SK-N-SH treated with all-trans-retinoic acid at 6 μM for 48 hours (cell line): Measurements from ENCODE around the gene AP1S1.
"Not testable (repeated sequence)": the region's sequence is repeated elsewhere in the genome, so short reads cannot be mapped to it uniquely, and the experiment has no call there.

Experiments used
- CREB5 ChIP-seq: fragments of 250-450 bp; sonication (Bioruptor Pico); IDR thresholded peaks from 2 replicates; pipeline ENCODE4 v1.5.1; 2020; ENCODE audit warnings: low read depth, mild to moderate bottlenecking, moderate library complexity
- RARB ChIP-seq: fragments of 250-450 bp; sonication (Bioruptor Pico); IDR thresholded peaks from 2 replicates; pipeline ENCODE4 v1.8.0; 2021; ENCODE audit warnings: mild to moderate bottlenecking, moderate library complexity
- SNAI2 ChIP-seq: fragments of 250-450 bp; sonication (Bioruptor Pico); IDR thresholded peaks from 2 replicates; pipeline ENCODE4 v1.5.0; 2020; ENCODE audit warnings: mild to moderate bottlenecking, moderate library complexity
- TF ChIP-seq, protein P1 (sequence below): fragments of 250-450 bp; sonication (Bioruptor Pico); IDR thresholded peaks from 2 replicates; pipeline ENCODE4 v1.8.0; 2020; ENCODE audit warnings: mild to moderate bottlenecking, moderate library complexity, borderline replicate concordance

DNA sequence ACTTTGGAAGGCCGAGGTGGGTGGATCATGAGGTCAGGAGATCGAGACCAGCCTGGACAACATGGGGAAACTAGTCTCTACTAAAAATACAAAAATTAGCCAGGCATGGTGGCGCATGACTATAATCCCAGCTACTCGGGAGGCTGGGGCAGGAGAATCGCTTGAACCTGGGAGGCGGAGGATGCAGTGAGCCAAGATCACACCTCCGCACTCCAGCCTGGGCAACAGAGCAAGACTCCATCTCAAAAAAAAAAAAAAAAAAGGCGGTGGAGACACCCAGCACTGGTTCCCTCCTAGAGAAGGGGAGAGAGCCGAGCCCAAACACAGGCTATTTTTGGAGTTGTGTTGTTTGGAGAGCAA lies 32.7 kb upstream of the AP1S1 start:
- TF ChIP-seq CREB5; SNAI2 (CRISPR knock-in tag); RARB (CRISPR knock-in tag): not testable (repeated sequence)
- TF ChIP-seq, protein P1, sequence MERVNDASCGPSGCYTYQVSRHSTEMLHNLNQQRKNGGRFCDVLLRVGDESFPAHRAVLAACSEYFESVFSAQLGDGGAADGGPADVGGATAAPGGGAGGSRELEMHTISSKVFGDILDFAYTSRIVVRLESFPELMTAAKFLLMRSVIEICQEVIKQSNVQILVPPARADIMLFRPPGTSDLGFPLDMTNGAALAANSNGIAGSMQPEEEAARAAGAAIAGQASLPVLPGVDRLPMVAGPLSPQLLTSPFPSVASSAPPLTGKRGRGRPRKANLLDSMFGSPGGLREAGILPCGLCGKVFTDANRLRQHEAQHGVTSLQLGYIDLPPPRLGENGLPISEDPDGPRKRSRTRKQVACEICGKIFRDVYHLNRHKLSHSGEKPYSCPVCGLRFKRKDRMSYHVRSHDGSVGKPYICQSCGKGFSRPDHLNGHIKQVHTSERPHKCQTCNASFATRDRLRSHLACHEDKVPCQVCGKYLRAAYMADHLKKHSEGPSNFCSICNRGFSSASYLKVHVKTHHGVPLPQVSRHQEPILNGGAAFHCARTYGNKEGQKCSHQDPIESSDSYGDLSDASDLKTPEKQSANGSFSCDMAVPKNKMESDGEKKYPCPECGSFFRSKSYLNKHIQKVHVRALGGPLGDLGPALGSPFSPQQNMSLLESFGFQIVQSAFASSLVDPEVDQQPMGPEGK (CRISPR knock-in tag): not testable (repeated sequence)
